Liver (tissue), 9 donors: ENCODE data around the gene CCP110. TPM values are rescaled to one million over a fixed set of nuclear protein-coding genes. Genes with fewer than 3 reads are reported as not detected.

Source experiments
- DNase-seq: peaks from one replicate; pipeline ENCODE4 v3.0.0-alpha.2; 2017; ENCODE audit warnings: low spot score
- H3K27ac ChIP-seq, 2 donors: one replicate each; pipeline ENCODE4 v1.7.0; 2013; ENCODE audit warnings: inconsistent platforms in 2 of 2, low read length in 2 of 2, control low read depth in 1 of 2, low read depth in 1 of 2, mild to moderate bottlenecking in 1 of 2
- H3K27me3 ChIP-seq, 4 donors: one replicate each; pipeline versions ENCODE4 v1.6.1 to v1.7.0; 2013; ENCODE audit warnings: low read length in 3 of 4, inconsistent platforms in 1 of 4, mild to moderate bottlenecking in 1 of 4, moderate library complexity in 1 of 4; ENCODE audit not compliant: control insufficient read depth in 4 of 4, insufficient read depth in 4 of 4
- H3K36me3 ChIP-seq, 4 donors: one replicate each; pipeline versions ENCODE4 v1.6.1 to v1.7.0; 2013; ENCODE audit warnings: low read length in 3 of 4, mild to moderate bottlenecking in 3 of 4, low read depth in 1 of 4, moderate library complexity in 1 of 4; ENCODE audit not compliant: control insufficient read depth in 4 of 4, insufficient read depth in 3 of 4
- H3K4me1 ChIP-seq, 4 donors: one replicate each; pipeline versions ENCODE4 v1.6.1 to v1.7.0; 2013; ENCODE audit warnings: low read length in 3 of 4, mild to moderate bottlenecking in 3 of 4, moderate library complexity in 1 of 4; ENCODE audit not compliant: control insufficient read depth in 4 of 4, insufficient read depth in 4 of 4
- H3K4me3 ChIP-seq, 3 donors: one replicate each; pipeline versions ENCODE4 v1.6.1 to v1.7.0; 2013; ENCODE audit warnings: low read length in 3 of 3, control low read depth in 1 of 3, low read depth in 1 of 3, mild to moderate bottlenecking in 1 of 3
- H3K9ac ChIP-seq, 2 donors: one replicate each; pipeline ENCODE4 v1.7.0; 2013; ENCODE audit warnings: low read length in 2 of 2, mild to moderate bottlenecking in 2 of 2, moderate library complexity in 2 of 2, control low read depth in 1 of 2, low read depth in 1 of 2
- H3K9me3 ChIP-seq, 4 donors: one replicate each; pipeline versions ENCODE4 v1.6.1 to v1.7.0; 2013; ENCODE audit warnings: low read length in 3 of 4; ENCODE audit not compliant: control insufficient read depth in 4 of 4
- CTCF ChIP-seq: fragments of 150-350 bp; IDR thresholded peaks from 2 replicates; pipeline ENCODE4 v1.5.1; 2017; ENCODE audit warnings: improper control_type of control experiment, low read depth, low read length; ENCODE audit not compliant: missing input control
- EGR1 ChIP-seq, 2 donors: IDR thresholded peaks; 2 replicates each; pipeline ENCODE4 v1.6.1; 2016 to 2018; ENCODE audit warnings: antibody characterized with exemption in 2 of 2, low read depth in 2 of 2
- GABPA ChIP-seq, 2 donors: IDR thresholded peaks in 1 of 2; conservative IDR thresholded peaks in 1 of 2; 2 replicates each; pipeline ENCODE4 v1.6.1; 2016; ENCODE audit warnings: antibody characterized with exemption in 2 of 2, mild to moderate bottlenecking in 1 of 2, moderate library complexity in 1 of 2
- HNF4A ChIP-seq, 2 donors: conservative IDR thresholded peaks; 2 replicates each; pipeline ENCODE4 v1.6.1; 2016; ENCODE audit warnings: antibody characterized with exemption in 2 of 2, mild to moderate bottlenecking in 2 of 2
- HNF4G ChIP-seq: IDR thresholded peaks from 2 replicates; pipeline ENCODE4 v1.6.1; 2016; ENCODE audit warnings: antibody characterized with exemption
- JUND ChIP-seq, 2 donors: IDR thresholded peaks; 2 replicates each; pipeline ENCODE4 v1.6.1; 2016; ENCODE audit warnings: antibody characterized with exemption in 2 of 2
- MAX ChIP-seq: IDR thresholded peaks from 2 replicates; pipeline ENCODE4 v1.6.1; 2016; ENCODE audit warnings: antibody characterized with exemption
- NR2F2 ChIP-seq: IDR thresholded peaks from 2 replicates; pipeline ENCODE4 v1.6.1; 2016; ENCODE audit warnings: antibody characterized with exemption
- RAD21 ChIP-seq, 2 donors: IDR thresholded peaks; 2 replicates each; pipeline ENCODE4 v1.6.1; 2016; ENCODE audit warnings: antibody characterized with exemption in 2 of 2, mild to moderate bottlenecking in 2 of 2
- REST ChIP-seq: IDR thresholded peaks from 2 replicates; pipeline ENCODE4 v1.6.1; 2016; ENCODE audit warnings: antibody characterized with exemption, mild to moderate bottlenecking
- RXRA ChIP-seq, 2 donors: IDR thresholded peaks; 2 replicates each; pipeline ENCODE4 v1.6.1; 2017 to 2018; ENCODE audit warnings: antibody characterized with exemption in 2 of 2, mild to moderate bottlenecking in 1 of 2
- SP1 ChIP-seq: IDR thresholded peaks from 2 replicates; pipeline ENCODE4 v1.6.1; 2018; ENCODE audit warnings: antibody characterized with exemption, mild to moderate bottlenecking
- TAF1 ChIP-seq: conservative IDR thresholded peaks from 2 replicates; pipeline ENCODE4 v1.6.1; 2016; ENCODE audit warnings: antibody characterized with exemption, mild to moderate bottlenecking
- whole genome bisulfite sequencing: extraction: QIAGEN DNeasy Blood & Tissue Kit; methylation state at CpG from one replicate; pipeline ENCODE4 v1.1.7; 2013; 5-methylcytosine and 5-hydroxymethylcytosine counted together
- polyA plus RNA-seq, 2 donors: library from polyadenylated mRNA; stranded (reverse) in 1 of 2; unstranded in 1 of 2; fragments of 200-250 nt in 1 of 2; fragments of >200 nt in 1 of 2; fragmentation: Nextera tagmentation in 1 of 2; extraction: Ambion mirVana in 1 of 2; gene quantifications; one replicate each; pipeline versions ENCODE4 v1.2.1 to v1.2.3, GENCODE V29; 2013 to 2015
- total RNA-seq, 2 donors: library from RNA; depleted of rRNA; stranded (reverse); fragments of >200 nt; gene quantifications; one replicate each; pipeline ENCODE4 v1.2.3, GENCODE V29; 2014
- donor health status: healthy.
- donor health status: healthy.
- donor health status: healthy.
- donor health status: healthy.
- donor health status: healthy.

Gene CCP110
- total and polyA plus RNA-seq, 4 donors, result 1.8 to 25.0 (median 5.5) TPM

- TF ChIP-seq REST, result no peak
- TF ChIP-seq NR2F2, result no peak
- no peak for TF ChIP-seq RXRA (IDR thresholded peaks at IDR 0.05)
- no peak for TF ChIP-seq GABPA (IDR thresholded peaks at IDR 0.05 in 1 of 2, conservative IDR thresholded peaks at IDR 0.05 in 1 of 2)
- no peak for TF ChIP-seq TAF1
Measured at GRCh38 chr16:19563377-19563776, 39.6 kb downstream of the CCP110 start (continued).

GRCh38 chr16:19566362-19566761 lies 42.6 kb downstream of the CCP110 start:
- H3K9me3 ChIP-seq, result no peaks in the 10 kb centered on the region
- H3K4me1 ChIP-seq, result no peaks in the 10 kb centered on the region
- H3K27ac ChIP-seq, result no peak overlapping the region
- no peaks in the 10 kb centered on the region for H3K27me3 ChIP-seq
- peaks cover 13 to 31% (median 16%) of the 10 kb centered on the region in 4 donors for H3K36me3 ChIP-seq
- 97% methylated on average over 3 of the region's 3 CpGs for WGBS
- H3K4me3 ChIP-seq, result no peak overlapping the region
- H3K9ac ChIP-seq, result no peak overlapping the region
- no peak for TF ChIP-seq CTCF
- TF ChIP-seq HNF4G, result no peak
- TF ChIP-seq HNF4A (conservative IDR thresholded peaks at IDR 0.05), result no peak
- no peak for TF ChIP-seq MAX
- TF ChIP-seq NR2F2, result no peak
- DNase-seq, result no peak

GRCh38 chr16:19567560-19567959 lies 43.8 kb downstream of the CCP110 start:
- Histone ChIP-seq H3K27ac (no peak overlapping the region), H3K9me3 (no peaks in the 10 kb centered on the region), H3K36me3 (peaks cover 14 to 38% (median 18%) of the 10 kb centered on the region in 4 donors), H3K4me1 (no peaks in the 10 kb centered on the region), H3K9ac (no peak overlapping the region), H3K27me3 (no peaks in the 10 kb centered on the region), H3K4me3 (no peak overlapping the region)
- no peak for TF ChIP-seq SP1
- DNase-seq, result no peak
- WGBS, result 89% methylated on average over 8 of the region's 8 CpGs

- Histone ChIP-seq H3K27me3 (no peaks in the 10 kb centered on the region), H3K36me3 (peaks cover 15 to 45% (median 36%) of the 10 kb centered on the region in 4 donors), H3K4me1 (no peaks in the 10 kb centered on the region), H3K4me3 (no peak overlapping the region), H3K27ac (no peak overlapping the region), H3K9ac (no peak overlapping the region), H3K9me3 (no peaks in the 10 kb centered on the region)
- DNase-seq, result no peak
- 97% methylated on average over 9 of the region's 9 CpGs for WGBS
- TF ChIP-seq RXRA (IDR thresholded peaks at IDR 0.05), result no peak
- TF ChIP-seq RAD21 (IDR thresholded peaks at IDR 0.05), result no peak
- no peak for TF ChIP-seq HNF4G
- no peak for TF ChIP-seq REST
- TF ChIP-seq MAX, result no peak
- TF ChIP-seq CTCF, result no peak
- no peak for TF ChIP-seq JUND (IDR thresholded peaks at IDR 0.05)
- no peak for TF ChIP-seq EGR1 (IDR thresholded peaks at IDR 0.05; ENCODE audit: low read depth in 2 of 2)
- TF ChIP-seq TAF1, result no peak
Measured at GRCh38 chr16:19573997-19574396, 50.3 kb downstream of the CCP110 start.
